HepG2 (cell line): ENCODE results near the gene C19orf85. TPM values are rescaled to one million over a fixed set of nuclear protein-coding genes. Genes with fewer than 3 reads are reported as not detected.

ENCODE experiments used
- ARHGAP35 ChIP-seq: sonication (generic); formaldehyde crosslinking; IDR thresholded peaks from 2 replicates; pipeline ENCODE4 v1.9.0; 2022; ENCODE audit warnings: mild to moderate bottlenecking, inconsistent platforms, moderate library complexity, missing genetic modification reagents, borderline replicate concordance
- CC2D1A ChIP-seq: sonication (generic); formaldehyde crosslinking; IDR thresholded peaks from 2 replicates; pipeline ENCODE4 v1.8.1; 2023; ENCODE audit warnings: mild to moderate bottlenecking, missing genetic modification reagents
- HDAC2 ChIP-seq: sonication (generic); formaldehyde crosslinking; IDR thresholded peaks from 2 replicates; pipeline ENCODE4 v1.4.0; 2020; ENCODE audit warnings: missing genetic modification reagents
- HES4 ChIP-seq: sonication (generic); formaldehyde crosslinking; IDR thresholded peaks from 2 replicates; pipeline ENCODE4 v1.9.0; 2021; ENCODE audit warnings: mild to moderate bottlenecking, missing genetic modification reagents, borderline replicate concordance
- JUNB ChIP-seq: sonication (generic); formaldehyde crosslinking; IDR thresholded peaks from 2 replicates; pipeline ENCODE4 v1.8.0; 2022; ENCODE audit warnings: missing genetic modification reagents, mild to moderate bottlenecking, borderline replicate concordance
- KDM1A ChIP-seq: IDR thresholded peaks from 2 replicates; pipeline ENCODE4 v1.6.1; 2016; ENCODE audit warnings: missing compliant biosample characterization
- MIER3 ChIP-seq: IDR thresholded peaks from 2 replicates; pipeline ENCODE4 v1.6.1; 2016; ENCODE audit warnings: missing compliant biosample characterization, borderline replicate concordance
- MYNN ChIP-seq: sonication (generic); formaldehyde crosslinking; IDR thresholded peaks from 2 replicates; pipeline ENCODE4 v1.4.0; 2020; ENCODE audit warnings: mild to moderate bottlenecking, low read depth, missing genetic modification reagents
- NRL ChIP-seq: sonication (generic); formaldehyde crosslinking; IDR thresholded peaks from 2 replicates; pipeline ENCODE4 v1.5.0; 2020; ENCODE audit warnings: missing genetic modification reagents, mild to moderate bottlenecking, moderate library complexity, borderline replicate concordance
- PPARG ChIP-seq: conservative IDR thresholded peaks from 2 replicates; pipeline ENCODE4 v1.6.1; 2016; ENCODE audit warnings: missing biosample characterization, missing genetic modification reagents
- RARA ChIP-seq: IDR thresholded peaks from 2 replicates; pipeline ENCODE4 v1.6.1; 2016; ENCODE audit warnings: missing genetic modification reagents, missing compliant biosample characterization
- RBAK ChIP-seq: sonication (generic); formaldehyde crosslinking; IDR thresholded peaks from 2 replicates; pipeline ENCODE4 v1.5.1; 2020; ENCODE audit warnings: mild to moderate bottlenecking, missing genetic modification reagents
- SIN3A ChIP-seq: IDR thresholded peaks from 2 replicates; pipeline ENCODE4 v1.6.1; 2011; ENCODE audit warnings: low read depth, mild to moderate bottlenecking, control low read depth, low read length, borderline replicate concordance
- THAP11 ChIP-seq: IDR thresholded peaks from 2 replicates; pipeline ENCODE4 v1.6.1; 2016; ENCODE audit warnings: missing biosample characterization, missing genetic modification reagents
- ZBTB43 ChIP-seq: sonication (generic); formaldehyde crosslinking; conservative IDR thresholded peaks from 2 replicates; pipeline ENCODE4 v1.4.0; 2020; ENCODE audit warnings: missing genetic modification reagents
- ZFP41 ChIP-seq: sonication (generic); formaldehyde crosslinking; IDR thresholded peaks from 2 replicates; pipeline ENCODE4 v1.4.0; 2020; ENCODE audit warnings: mild to moderate bottlenecking, missing genetic modification reagents, borderline replicate concordance
- ZNF24 ChIP-seq: fragments of 450-650 bp; IDR thresholded peaks from 2 replicates; pipeline ENCODE4 v1.6.1; 2017; ENCODE audit warnings: antibody characterized with exemption, mild to moderate bottlenecking
- ZNF569 ChIP-seq: sonication (generic); formaldehyde crosslinking; IDR thresholded peaks from 2 replicates; pipeline ENCODE4 v1.5.0; 2020; ENCODE audit warnings: mild to moderate bottlenecking, missing genetic modification reagents, moderate library complexity, borderline replicate concordance
- ZNF652 ChIP-seq: IDR thresholded peaks from 2 replicates; pipeline ENCODE4 v1.6.1; 2016; ENCODE audit warnings: low read depth, borderline replicate concordance
- ZNF710 ChIP-seq: sonication (generic); formaldehyde crosslinking; IDR thresholded peaks from 2 replicates; pipeline ENCODE4 v1.5.0; 2020; ENCODE audit warnings: mild to moderate bottlenecking, missing genetic modification reagents, borderline replicate concordance
- ZNF788 ChIP-seq: sonication (generic); formaldehyde crosslinking; IDR thresholded peaks from 2 replicates; pipeline ENCODE4 v1.5.0; 2020; ENCODE audit warnings: mild to moderate bottlenecking, missing genetic modification reagents, borderline replicate concordance
- ZSCAN25 ChIP-seq: sonication (generic); formaldehyde crosslinking; IDR thresholded peaks from 2 replicates; pipeline ENCODE4 v1.8.0; 2022; ENCODE audit warnings: mild to moderate bottlenecking, missing genetic modification reagents
- polyA plus RNA-seq, 8 experiments: library from polyadenylated mRNA; depleted of rRNA in 3 of 8; stranded (reverse) in 7 of 8; unstranded in 1 of 8; fragments of >200 nt; fragmentation: Illumina TruSeq in 4 of 8; extraction: Trizol in 4 of 8; gene quantifications; 2 replicates each; pipeline versions ENCODE4 v1.2.1 to v1.2.3, GENCODE V29; 2011 to 2016; ENCODE audit warnings: low read depth in 4 of 8, missing spikeins in 1 of 8, mixed read lengths in 1 of 8; ENCODE audit not compliant: insufficient read depth in 1 of 8
- total RNA-seq, 5 experiments: library from RNA; depleted of rRNA; stranded (reverse); fragments of >200 nt; fragmentation: Illumina TruSeq; extraction: Trizol; gene quantifications; 2 replicates each; pipeline ENCODE4 v1.2.3, GENCODE V29; 2016; ENCODE audit warnings: low read depth in 1 of 5
- TF ChIP-seq, protein P1 (sequence below): sonication (generic); formaldehyde crosslinking; IDR thresholded peaks from 2 replicates; pipeline ENCODE4 v1.5.0; 2020; ENCODE audit warnings: missing genetic modification reagents
- TF ChIP-seq, protein P2 (sequence below): sonication (generic); formaldehyde crosslinking; IDR thresholded peaks from 2 replicates; pipeline ENCODE4 v1.5.0; 2020; ENCODE audit warnings: missing genetic modification reagents

The C19orf85 gene
- total and polyA plus RNA-seq, 2 of the 13 experiments (the other 11 are each of a cell fraction or from before 2014, with no cell fraction given) = not detected

DNA sequence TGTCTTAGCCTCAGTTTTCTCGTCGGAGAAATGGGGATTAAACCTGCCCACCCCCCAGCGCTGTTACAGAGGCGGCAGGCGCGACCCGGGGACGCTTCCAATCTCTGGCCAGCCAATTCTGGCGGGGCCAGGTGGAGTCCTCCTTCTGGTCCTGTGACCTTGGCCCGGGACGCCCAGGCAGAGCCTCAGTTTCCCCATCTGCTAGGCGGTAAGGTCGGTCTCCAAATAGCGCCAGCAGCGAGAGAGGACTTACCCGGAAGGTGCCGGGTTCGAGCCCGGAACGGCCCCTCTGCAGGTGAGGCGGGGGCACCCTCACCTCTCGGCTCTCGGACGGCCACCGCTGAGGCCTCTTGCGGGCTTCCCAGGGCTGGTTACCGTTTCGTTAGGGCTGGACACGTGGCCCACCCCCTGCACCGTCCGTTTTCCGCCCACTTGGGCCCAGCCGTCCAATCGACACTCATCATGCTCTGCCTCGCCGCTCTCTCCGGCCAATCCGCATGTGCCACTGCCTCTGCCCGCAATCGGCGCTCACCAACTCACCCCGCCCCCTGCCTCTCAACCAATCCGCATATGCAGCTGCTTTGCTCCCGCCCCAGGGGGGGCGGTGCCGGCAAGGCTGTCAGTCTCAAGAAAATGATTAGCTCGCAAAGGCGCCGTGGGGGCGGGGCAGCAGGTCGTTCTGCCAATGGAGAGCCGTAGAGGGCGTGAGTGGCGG is 3.1 kb downstream of the C19orf85 start, which contains the start of gene ISOC2 (continued):
- TF ChIP-seq ZBTB43 (CRISPR knock-in tag) (peak; percentile 53), ZSCAN25 (no peak), ZNF24 (peak; percentile 83), MYNN (CRISPR knock-in tag) (no peak), CC2D1A (CRISPR knock-in tag) (no peak), ARHGAP35 (CRISPR knock-in tag) (no peak), NRL (CRISPR knock-in tag) (0 out of 2 replicates have a peak, but pooled peaks have one; percentile 19), KDM1A (peak; percentile 98), HES4 (CRISPR knock-in tag) (peak; percentile 64; the same call in 1 of the 2 replicates), ZFP41 (CRISPR knock-in tag) (no peak), SIN3A (no peak), MIER3 (CRISPR knock-in tag) (no peak), HDAC2 (CRISPR knock-in tag) (peak; percentile 83), ZNF710 (CRISPR knock-in tag) (no peak), RBAK (CRISPR knock-in tag) (no peak), ZNF569 (CRISPR knock-in tag) (no peak), ZNF652 (CRISPR knock-in tag) (no peak), RARA (no peak; the same call in 1 of the 2 replicates), THAP11 (CRISPR knock-in tag) (peak; percentile 67), PPARG (CRISPR knock-in tag) (no peak), JUNB (CRISPR knock-in tag) (no peak), ZNF788 (CRISPR knock-in tag) (peak; percentile 90; the same call in 1 of the 2 replicates)
- TF ChIP-seq, protein P1, sequence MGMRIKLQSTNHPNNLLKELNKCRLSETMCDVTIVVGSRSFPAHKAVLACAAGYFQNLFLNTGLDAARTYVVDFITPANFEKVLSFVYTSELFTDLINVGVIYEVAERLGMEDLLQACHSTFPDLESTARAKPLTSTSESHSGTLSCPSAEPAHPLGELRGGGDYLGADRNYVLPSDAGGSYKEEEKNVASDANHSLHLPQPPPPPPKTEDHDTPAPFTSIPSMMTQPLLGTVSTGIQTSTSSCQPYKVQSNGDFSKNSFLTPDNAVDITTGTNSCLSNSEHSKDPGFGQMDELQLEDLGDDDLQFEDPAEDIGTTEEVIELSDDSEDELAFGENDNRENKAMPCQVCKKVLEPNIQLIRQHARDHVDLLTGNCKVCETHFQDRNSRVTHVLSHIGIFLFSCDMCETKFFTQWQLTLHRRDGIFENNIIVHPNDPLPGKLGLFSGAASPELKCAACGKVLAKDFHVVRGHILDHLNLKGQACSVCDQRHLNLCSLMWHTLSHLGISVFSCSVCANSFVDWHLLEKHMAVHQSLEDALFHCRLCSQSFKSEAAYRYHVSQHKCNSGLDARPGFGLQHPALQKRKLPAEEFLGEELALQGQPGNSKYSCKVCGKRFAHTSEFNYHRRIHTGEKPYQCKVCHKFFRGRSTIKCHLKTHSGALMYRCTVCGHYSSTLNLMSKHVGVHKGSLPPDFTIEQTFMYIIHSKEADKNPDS (CRISPR knock-in tag) = 0 out of 2 replicates have a peak, but pooled peaks have one; percentile 34
- TF ChIP-seq, protein P2, sequence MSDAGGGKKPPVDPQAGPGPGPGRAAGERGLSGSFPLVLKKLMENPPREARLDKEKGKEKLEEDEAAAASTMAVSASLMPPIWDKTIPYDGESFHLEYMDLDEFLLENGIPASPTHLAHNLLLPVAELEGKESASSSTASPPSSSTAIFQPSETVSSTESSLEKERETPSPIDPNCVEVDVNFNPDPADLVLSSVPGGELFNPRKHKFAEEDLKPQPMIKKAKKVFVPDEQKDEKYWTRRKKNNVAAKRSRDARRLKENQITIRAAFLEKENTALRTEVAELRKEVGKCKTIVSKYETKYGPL = no peak
